ENCODE measurements around the gene ACAD10.

DNA sequence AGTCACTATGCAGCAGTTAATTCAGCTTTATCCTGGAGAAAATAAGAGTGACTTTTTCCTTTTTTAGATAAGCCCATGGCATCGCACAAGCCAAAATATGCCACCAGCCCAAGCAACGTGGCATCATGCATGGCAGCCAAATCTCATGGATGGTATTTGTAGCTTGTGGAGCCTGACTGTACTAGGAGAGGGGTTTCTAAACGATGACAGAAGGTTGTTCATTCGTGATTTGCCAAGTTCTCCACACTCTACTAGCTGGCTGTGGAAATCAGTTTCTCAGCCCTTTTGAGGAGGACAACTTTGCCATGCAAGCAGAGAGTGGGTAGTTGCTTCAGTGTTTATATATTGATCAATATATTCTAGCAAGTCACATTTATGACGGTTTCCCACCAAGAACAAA, 45.3 kb upstream of the ACAD10 start:
- TF ChIP-seq EZH2 (IDR thresholded peaks at IDR 0.05; ENCODE audit: insufficient read depth, poor library complexity, severe bottlenecking) (no peak), EZH2phosphoT487 (IDR thresholded peaks at IDR 0.05; ENCODE audit: insufficient read depth, low read depth) (no peak)

Measured in GM23248 (cell line).